Right cardiac atrium (tissue), 5 donors: Measurements from ENCODE around the gene SLC12A3. TPM values are rescaled to one million over a fixed set of nuclear protein-coding genes. Genes with fewer than 3 reads are reported as not detected.
A peak's percentile ranks its signal among the peaks of the same experiment; 100 is the strongest.

Experiments used
- ATAC-seq, 2 donors: fragments of 200-7000 bp; cut with Tn5 transposase; one replicate each; pipeline versions ENCODE4 v1.8.0 to v1.9.1; 2020; ENCODE audit warnings: moderate library complexity in 2 of 2, mild to moderate bottlenecking in 1 of 2
- DNase-seq, 3 donors: peaks; one replicate each; pipeline ENCODE4 v3.0.0-alpha.2; 2020
- H3K27ac ChIP-seq: one replicate; pipeline ENCODE4 v1.5.1; 2013; ENCODE audit warnings: mild to moderate bottlenecking, low read length, control low read depth, moderate library complexity
- H3K27me3 ChIP-seq: one replicate; pipeline ENCODE4 v1.6.1; 2013; ENCODE audit not compliant: control insufficient read depth, insufficient read depth
- H3K4me1 ChIP-seq: one replicate; pipeline ENCODE4 v1.6.1; 2013; ENCODE audit warnings: low read length; ENCODE audit not compliant: control insufficient read depth, insufficient read depth
- H3K4me3 ChIP-seq: one replicate; pipeline ENCODE4 v1.5.1; 2013; ENCODE audit warnings: low read length, control low read depth
- H3K9me3 ChIP-seq: one replicate; pipeline ENCODE4 v1.6.1; 2013; ENCODE audit warnings: low read length; ENCODE audit not compliant: control insufficient read depth
- WGBS: extraction: QIAGEN DNeasy Blood & Tissue Kit; methylation state at CpG from one replicate; pipeline ENCODE4 v1.1.7; 2013; 5-methylcytosine and 5-hydroxymethylcytosine counted together
- intact Hi-C, 4 donors: fragments of 100-400 bp; cut with DNase I; formaldehyde crosslinking; loops; one replicate each; pipeline versions ENCODE4 v1.11.0 to v1.14.0; 2022 to 2023
- polyA plus RNA-seq: library from polyadenylated mRNA; stranded (reverse); fragments of 200-250 nt; gene quantifications from one replicate; pipeline ENCODE4 v1.2.3, GENCODE V29; 2013
- total RNA-seq, 4 donors: library from RNA; stranded (reverse); fragmentation: NEBNext Ultra II Directional; extraction: Animal tissue kit (Norgen Biotek cat#: 25700); gene quantifications; one replicate each; pipeline ENCODE4 v1.2.1, GENCODE V29; 2021
- donor health status: healthy with polysubstance abuse.
- donor health status: DM: no; HTN: yes; CAD: no.
- donor health status: DM: no; HTN: no; CAD: no.
- donor health status: DM: no; HTN: yes; CAD: no; lungs with severe emphysema.
- donor health status: DM: yes; HTN: yes; CAD: no.

SLC12A3 gene
- total and polyA plus RNA-seq, 5 donors, result not detected

DNA sequence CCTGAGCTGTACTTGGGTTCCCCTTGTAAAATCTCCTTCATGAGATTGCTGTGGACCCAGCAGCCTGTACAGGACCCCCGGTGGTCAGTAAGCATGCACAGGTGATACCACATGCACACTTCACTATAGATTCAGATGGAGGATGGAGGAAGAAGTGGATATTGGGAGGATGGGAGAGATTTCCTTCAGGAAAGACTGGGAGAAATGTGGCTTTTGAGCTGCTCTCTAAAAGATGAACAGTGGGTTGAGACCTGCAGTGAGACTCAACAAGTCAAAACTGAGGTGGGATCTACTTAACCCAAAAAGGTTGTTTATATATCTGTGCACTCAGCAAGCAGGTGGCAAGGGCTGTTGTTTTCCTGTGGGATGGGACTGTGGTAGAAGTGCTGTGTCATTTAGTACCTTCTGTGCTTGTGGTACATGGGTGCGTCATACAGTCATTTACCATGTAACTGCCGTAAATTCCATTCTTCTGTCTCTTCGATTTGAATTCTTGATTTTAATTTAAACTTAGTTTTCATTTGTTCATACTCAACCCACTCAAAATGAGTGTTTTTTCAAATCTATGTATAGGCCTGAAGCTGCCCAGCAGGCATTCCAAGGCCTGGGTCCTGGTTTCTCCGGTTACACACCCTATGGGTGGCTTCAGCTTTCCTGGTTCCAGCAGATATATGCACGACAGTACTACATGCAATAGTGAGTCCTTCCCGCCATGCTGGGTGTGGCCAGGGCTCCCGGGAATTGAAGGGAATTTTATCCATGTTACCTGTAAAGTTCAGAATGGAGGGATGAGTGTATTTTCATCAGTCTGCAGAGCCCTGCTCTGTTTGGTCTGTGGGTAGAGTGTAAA lies 73.9 kb downstream of the SLC12A3 start:
- H3K27ac ChIP-seq, result no peak overlapping the region
- no peak for ATAC-seq

DNA sequence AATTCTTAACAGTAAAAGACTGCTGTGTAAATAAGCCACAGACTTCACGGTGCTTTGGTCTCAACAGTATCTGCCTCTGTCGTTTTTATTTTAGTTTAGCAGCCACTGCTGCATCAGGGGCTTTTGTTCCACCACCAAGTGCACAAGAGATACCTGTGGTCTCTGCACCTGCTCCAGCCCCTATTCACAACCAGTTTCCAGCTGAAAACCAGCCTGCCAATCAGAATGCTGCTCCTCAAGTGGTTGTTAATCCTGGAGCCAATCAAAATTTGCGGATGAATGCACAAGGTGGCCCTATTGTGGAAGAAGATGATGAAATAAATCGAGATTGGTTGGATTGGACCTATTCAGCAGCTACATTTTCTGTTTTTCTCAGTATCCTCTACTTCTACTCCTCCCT lies 74.8 kb downstream of the SLC12A3 start:
- H3K4me3 ChIP-seq, result no peak overlapping the region
- no peak overlapping the region for H3K27ac ChIP-seq
- no peaks in the 10 kb centered on the region for H3K4me1 ChIP-seq
- H3K9me3 ChIP-seq, result no peaks in the 10 kb centered on the region
- no peak for ATAC-seq
- 80% methylated on average over 4 of the region's 4 CpGs for WGBS
- intact Hi-C loops, result no loop called here
- DNase-seq, result no peak
- no peaks in the 10 kb centered on the region for H3K27me3 ChIP-seq

More for the DNA sequence above, 73.9 kb downstream of the SLC12A3 start:
- Histone ChIP-seq H3K9me3 (no peaks in the 10 kb centered on the region), H3K27me3 (no peaks in the 10 kb centered on the region), H3K4me1 (no peaks in the 10 kb centered on the region), H3K4me3 (no peak overlapping the region)
- no peak for DNase-seq
- WGBS, result 81% methylated on average over 8 of the region's 8 CpGs
- intact Hi-C loops, result no loop called here

DNA sequence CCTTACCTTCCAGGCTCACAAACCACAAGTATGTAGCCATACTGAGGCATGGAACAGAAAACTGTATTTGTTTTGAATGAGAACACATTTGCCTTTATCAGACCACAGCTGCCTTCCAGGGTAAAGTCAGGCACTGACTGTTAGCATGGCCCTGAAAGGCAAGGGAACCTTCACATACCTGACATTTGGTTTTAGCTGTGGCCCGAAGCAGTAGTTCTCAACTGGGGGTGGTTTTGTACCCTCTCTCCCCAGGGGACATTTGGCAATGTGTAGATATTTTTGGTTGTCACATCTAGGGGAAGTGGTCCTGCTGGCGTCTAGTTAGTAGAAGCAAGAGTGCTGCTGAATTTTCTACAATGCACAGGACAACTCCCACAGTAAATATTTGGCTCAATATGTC lies 76.1 kb downstream of the SLC12A3 start:
- intact Hi-C loops, result no loop called here
- ATAC-seq (no peak), DNase-seq (no peak)
- Histone ChIP-seq H3K4me1 (no peaks in the 10 kb centered on the region), H3K9me3 (no peaks in the 10 kb centered on the region), H3K27me3 (no peaks in the 10 kb centered on the region), H3K4me3 (no peak overlapping the region), H3K27ac (no peak overlapping the region)
- WGBS, result 73% methylated on average over 2 of the region's 2 CpGs

DNA sequence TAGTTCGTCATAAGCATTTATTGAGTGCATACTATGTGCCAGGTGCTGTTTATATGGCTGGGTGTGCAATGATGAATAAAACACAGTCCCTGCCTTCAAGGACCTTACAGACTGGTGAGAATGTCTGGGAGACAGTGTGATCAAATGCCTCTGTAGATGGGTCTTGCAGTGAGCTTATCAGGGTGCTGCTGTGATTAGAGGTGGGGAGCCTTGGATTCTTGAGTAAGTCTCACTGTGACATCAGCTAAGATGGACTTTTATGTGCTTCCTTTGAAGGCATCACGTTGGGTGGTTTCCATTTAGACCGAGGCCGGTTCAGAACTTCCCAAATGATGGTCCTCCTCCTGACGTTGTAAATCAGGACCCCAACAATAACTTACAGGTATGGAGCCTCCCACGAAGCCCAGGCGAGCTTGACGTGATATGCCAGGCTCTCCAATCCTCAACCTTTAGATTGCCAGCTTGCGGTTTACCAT lies 76.9 kb downstream of the SLC12A3 start:
- 84% methylated on average over 9 of the region's 9 CpGs for WGBS
- no peak overlapping the region for H3K4me3 ChIP-seq
- H3K27ac ChIP-seq, result no peak overlapping the region
- no peaks in the 10 kb centered on the region for H3K4me1 ChIP-seq
- DNase-seq (no peak), ATAC-seq (no peak)
- H3K27me3 ChIP-seq, result no peaks in the 10 kb centered on the region
- intact Hi-C loops, result no loop called here
- no peaks in the 10 kb centered on the region for H3K9me3 ChIP-seq

DNA sequence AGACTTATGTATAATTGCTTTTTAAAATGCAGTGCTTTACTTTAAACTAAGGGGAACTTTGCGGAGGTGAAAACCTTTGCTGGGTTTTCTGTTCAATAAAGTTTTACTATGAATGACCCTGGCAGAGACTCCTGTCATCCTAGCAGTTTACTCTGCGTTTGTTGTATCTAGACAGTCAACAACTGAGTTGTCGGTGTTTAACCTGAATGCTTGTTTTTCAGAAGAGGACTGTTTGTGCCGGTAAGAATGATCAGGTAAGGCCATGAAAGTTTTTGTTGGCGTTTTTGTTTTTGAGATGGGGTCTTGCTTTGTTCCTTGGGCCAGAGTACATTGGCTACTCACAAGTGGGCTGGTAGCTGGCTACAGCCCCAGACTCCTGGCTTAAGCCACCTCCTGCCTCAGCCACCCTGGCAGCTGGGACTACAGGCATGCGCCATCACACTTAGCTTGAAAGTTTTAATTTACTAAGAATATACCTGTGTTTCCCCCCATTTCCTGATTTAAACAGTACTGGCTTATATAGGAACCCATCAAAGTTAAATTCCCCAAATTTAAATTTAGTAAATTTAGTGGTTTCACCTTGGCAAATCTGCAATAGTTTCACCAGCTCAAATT lies 78.9 kb downstream of the SLC12A3 start:
- intact Hi-C loops, result no loop called here
- H3K27me3 ChIP-seq, result no peaks in the 10 kb centered on the region
- no peak overlapping the region for H3K4me3 ChIP-seq
- WGBS, result 90% methylated on average over 6 of the region's 6 CpGs
- H3K27ac ChIP-seq, result no peak overlapping the region
- DNase-seq, result no peak
- no peaks in the 10 kb centered on the region for H3K4me1 ChIP-seq
- no peaks in the 10 kb centered on the region for H3K9me3 ChIP-seq
- no peak for ATAC-seq

DNA sequence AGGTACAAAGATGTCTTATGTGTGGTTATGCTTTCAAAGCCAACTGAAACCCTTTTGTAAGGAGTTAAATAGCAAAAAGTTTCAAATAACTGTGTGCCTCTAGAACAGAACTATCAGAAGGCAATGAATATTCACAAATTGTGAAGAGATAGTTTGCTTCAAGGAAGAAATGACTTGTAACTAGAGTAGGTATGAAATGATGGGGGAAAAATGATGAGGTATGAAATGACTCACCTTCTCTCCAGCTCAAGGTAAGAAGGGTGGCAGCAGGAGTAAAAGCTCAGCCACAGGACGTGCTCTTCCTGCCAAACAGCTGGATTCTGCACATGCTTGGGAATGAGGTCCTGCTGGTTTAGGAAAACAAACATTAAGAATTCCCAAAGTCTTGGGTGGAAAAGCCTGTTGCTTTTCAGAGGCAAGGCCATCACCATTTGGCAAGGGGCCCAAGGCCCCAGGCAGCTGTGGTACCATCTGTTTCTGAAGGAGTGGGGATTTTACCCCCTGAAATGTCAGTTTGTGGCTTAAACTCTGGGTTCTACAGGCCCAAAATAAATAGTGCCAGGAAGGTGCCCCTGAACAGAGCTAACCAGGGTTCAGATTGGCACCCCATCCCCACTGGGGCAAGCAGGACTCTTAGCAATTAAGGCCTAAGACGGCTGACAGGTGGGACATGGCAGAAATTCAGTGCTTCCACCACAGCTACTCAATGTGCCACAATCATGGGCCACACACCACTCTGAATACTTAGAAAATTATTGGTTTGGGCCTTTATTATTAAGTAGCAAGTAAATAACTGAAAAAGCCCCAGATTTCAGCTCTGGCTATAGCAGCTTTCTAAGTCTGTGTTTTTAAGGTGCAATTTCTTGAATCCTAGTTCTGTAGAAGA lies 80.2 kb downstream of the SLC12A3 start:
- Histone ChIP-seq H3K27ac (no peak overlapping the region), H3K9me3 (no peaks in the 10 kb centered on the region), H3K27me3 (no peaks in the 10 kb centered on the region), H3K4me1 (no peaks in the 10 kb centered on the region), H3K4me3 (no peak overlapping the region)
- ATAC-seq (no peak), DNase-seq (no peak)
- intact Hi-C loops, result no loop called here
- WGBS, result 57% methylated on average over 2 of the region's 2 CpGs

DNA sequence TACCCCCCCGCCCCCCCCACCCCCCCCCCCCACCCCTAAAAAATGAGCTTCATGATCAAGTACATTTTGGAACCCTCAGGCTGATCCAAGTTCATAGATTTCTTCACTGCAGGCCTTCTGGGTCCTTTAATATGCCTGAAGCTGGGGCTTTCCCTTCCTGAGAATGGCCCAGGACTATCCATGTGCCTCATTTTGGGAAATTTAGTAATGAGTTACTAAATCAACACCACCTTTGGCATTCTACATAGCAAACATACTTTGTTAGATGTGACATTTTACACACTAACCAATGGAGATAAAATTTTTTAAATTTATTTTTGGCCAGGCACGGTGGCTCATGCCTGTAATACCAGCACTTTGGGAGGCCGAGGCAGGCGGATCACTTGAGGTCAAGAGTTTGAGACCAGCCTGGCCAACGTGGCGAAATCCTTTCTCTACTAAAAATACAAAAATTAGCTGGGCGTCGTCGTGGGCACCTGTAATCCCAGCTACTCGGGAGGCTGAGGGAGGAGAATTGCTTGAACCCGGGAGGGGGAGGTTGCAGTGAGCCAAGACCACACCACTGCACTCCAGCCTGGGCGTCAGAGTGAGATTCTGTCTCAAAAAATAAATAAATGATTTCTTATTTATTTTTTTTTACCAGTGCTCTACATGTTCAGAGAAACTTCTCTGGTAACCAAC lies 81.0 kb downstream of the SLC12A3 start:
- intact Hi-C loops, result no loop called here
- no peak overlapping the region for H3K27ac ChIP-seq
- DNase-seq (no peak), ATAC-seq (no peak)
- H3K27me3 ChIP-seq, result no peaks in the 10 kb centered on the region
- no peaks in the 10 kb centered on the region for H3K9me3 ChIP-seq
- no peaks in the 10 kb centered on the region for H3K4me1 ChIP-seq
- 70% methylated on average over 12 of the region's 12 CpGs for WGBS
- H3K4me3 ChIP-seq, result no peak overlapping the region

DNA sequence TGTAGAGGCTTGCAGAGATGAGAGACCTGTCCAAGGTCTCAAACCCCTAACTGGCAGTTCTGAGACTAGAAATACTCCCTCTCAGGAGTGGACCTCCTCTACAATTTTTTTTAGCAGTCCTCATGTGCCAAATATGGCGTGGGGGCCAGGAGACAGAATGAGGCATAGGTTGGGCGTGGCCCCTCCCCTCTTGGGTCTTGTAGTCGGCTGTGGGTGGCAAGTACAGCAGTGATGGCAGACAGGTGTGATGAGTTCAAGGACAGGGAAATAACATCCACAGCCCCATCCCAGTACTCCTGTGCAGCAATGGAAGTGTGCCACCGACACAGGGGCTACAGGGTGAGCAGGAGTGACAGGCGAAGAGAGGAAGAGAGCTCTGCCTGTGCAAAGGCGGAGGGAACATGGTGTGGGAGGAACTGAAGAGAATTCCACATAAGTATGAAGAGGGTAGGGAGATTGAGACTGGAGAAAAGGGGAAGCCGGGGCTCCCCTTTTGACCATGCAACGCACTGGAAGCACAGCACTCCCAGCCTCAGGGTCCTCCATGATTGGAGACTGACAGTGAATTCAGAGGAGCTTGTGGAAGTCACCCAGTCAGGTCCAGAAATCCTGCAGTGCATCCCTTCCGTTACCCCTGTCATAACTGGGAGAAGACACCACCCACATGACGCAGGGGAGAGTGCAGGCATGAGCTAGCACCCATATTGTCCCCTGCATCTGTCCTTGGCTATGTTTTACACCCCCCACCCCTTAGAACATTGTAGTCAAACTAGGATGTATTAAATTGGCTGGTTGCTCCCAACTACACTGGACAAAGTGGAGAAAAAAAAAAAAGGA lies 82.0 kb downstream of the SLC12A3 start:
- H3K9me3 ChIP-seq, result no peaks in the 10 kb centered on the region
- ATAC-seq (peak; percentile 15 to 22), DNase-seq (peak in 1 of 3 donors; percentile 54)
- WGBS, result 78% methylated on average over 10 of the region's 10 CpGs
- H3K4me3 ChIP-seq, result no peak overlapping the region
- intact Hi-C loops, result no loop called here
- H3K27ac ChIP-seq, result no peak overlapping the region
- H3K4me1 ChIP-seq, result no peaks in the 10 kb centered on the region
- H3K27me3 ChIP-seq, result no peaks in the 10 kb centered on the region

DNA sequence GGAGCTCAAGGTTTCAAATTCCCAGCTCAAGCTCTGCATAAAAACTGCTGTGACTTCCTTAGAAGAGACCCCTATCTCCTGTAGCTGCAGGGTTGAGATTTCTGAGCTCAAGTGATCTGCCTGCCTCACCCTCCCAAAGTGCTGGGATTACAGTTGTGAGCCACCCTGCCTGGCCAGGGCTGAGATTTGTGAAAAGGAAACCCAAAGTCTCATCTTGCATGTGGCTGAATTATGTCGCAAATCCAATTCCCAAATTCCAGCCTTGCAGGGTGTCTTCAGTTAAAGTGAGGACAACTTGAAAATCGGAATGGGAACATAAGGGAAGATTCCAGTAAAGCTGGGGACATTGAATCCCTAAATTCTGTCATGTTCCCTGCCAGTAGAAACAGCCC lies 82.6 kb downstream of the SLC12A3 start:
- ATAC-seq, result no peak
- DNase-seq, result no peak
- Histone ChIP-seq H3K27me3 (no peaks in the 10 kb centered on the region), H3K9me3 (no peaks in the 10 kb centered on the region), H3K4me3 (no peak overlapping the region), H3K4me1 (no peaks in the 10 kb centered on the region), H3K27ac (no peak overlapping the region)
- intact Hi-C loops, result no loop called here
- 84% methylated on average over 2 of the region's 2 CpGs for WGBS

DNA sequence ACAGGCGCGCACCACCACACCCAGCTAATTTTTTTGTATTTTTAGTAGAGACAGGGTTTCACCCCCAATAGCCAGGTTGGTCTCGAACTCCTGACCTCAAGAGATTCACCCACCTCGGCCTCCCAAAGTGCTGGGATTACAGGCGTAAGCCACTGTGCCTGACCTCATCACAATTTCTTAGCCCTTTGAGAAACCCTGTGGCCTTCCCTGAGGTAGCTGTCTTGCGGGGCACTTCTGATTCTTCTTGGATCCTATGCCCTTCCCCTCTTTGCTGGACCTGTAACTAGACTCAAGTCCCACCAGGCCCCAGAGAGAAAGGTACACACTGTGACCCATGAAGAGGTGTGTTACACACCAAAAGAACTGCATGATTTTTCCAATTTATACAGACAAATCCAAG lies 83.2 kb downstream of the SLC12A3 start:
- DNase-seq (no peak), ATAC-seq (no peak)
- Histone ChIP-seq H3K4me1 (no peaks in the 10 kb centered on the region), H3K27ac (no peak overlapping the region), H3K4me3 (no peak overlapping the region), H3K9me3 (no peaks in the 10 kb centered on the region), H3K27me3 (no peaks in the 10 kb centered on the region)
- intact Hi-C loops, result no loop called here
- 96% methylated on average over 6 of the region's 6 CpGs for WGBS
